Adrenal gland (tissue), 12 donors: ENCODE measurements around the gene THUMPD2. TPM values are rescaled to one million over a fixed set of nuclear protein-coding genes. Genes with fewer than 3 reads are reported as not detected.

ENCODE experiments used
- DNase-seq, 7 donors: peaks; one replicate each; pipeline ENCODE4 v3.0.0-alpha.2; 2019 to 2020
- H3K27ac ChIP-seq, 5 donors: fragments of 200-600 bp; sonication (generic) in 4 of 5; 1 replicate in 3 of 5; 2 replicates in 2 of 5; pipeline versions ENCODE4 v1.5.1 to v1.8.0; 2016 to 2020; ENCODE audit warnings: mild to moderate bottlenecking in 1 of 5
- H3K27me3 ChIP-seq: fragments of 200-600 bp; 2 replicates; pipeline ENCODE4 v1.8.0; 2021
- H3K36me3 ChIP-seq, 2 donors: fragments of 200-600 bp; replicated peaks in 1 of 2; 1 replicate in 1 of 2; 2 replicates in 1 of 2; pipeline versions ENCODE4 v1.5.1 to v1.8.0; 2018 to 2022
- H3K4me1 ChIP-seq, 2 donors: fragments of 200-600 bp; replicated peaks in 1 of 2; 1 replicate in 1 of 2; 2 replicates in 1 of 2; pipeline versions ENCODE4 v1.5.1 to v1.8.0; 2018 to 2021
- H3K4me3 ChIP-seq, 4 donors: fragments of 200-600 bp; sonication (generic) in 3 of 4; one replicate each; pipeline ENCODE4 v1.5.1; 2016 to 2018
- H3K9me3 ChIP-seq, 3 donors: fragments of 200-600 bp; sonication (generic) in 1 of 3; replicated peaks in 1 of 3; 1 replicate in 2 of 3; 2 replicates in 1 of 3; pipeline versions ENCODE4 v1.5.1 to v1.8.0; 2016 to 2021
- CTCF ChIP-seq, 6 experiments: fragments of 450-650 bp in 4 of 6; fragments of 200-600 bp in 2 of 6; sonication (generic) in 1 of 6; IDR thresholded peaks; 1 replicate in 5 of 6; 2 replicates in 1 of 6; pipeline versions ENCODE4 v1.5.1 to v1.8.0; 2016 to 2021; ENCODE audit warnings: antibody characterized with exemption in 6 of 6, mild to moderate bottlenecking in 2 of 6, moderate library complexity in 1 of 6
- POLR2A ChIP-seq, 2 donors: fragments of 450-650 bp; IDR thresholded peaks; one replicate each; pipeline ENCODE4 v1.6.1; 2017; ENCODE audit warnings: antibody characterized with exemption in 2 of 2, mild to moderate bottlenecking in 2 of 2, moderate library complexity in 1 of 2
- WGBS, 4 donors: extraction: QIAGEN DNeasy Blood & Tissue Kit in 2 of 4; methylation state at CpG; one replicate each; pipeline versions ENCODE4 v1.1.5 to v1.1.7; 2013 to 2017; 5-methylcytosine and 5-hydroxymethylcytosine counted together
- intact Hi-C, 2 donors: fragments of 100-400 bp; cut with DNase I; formaldehyde crosslinking; loops; one replicate each; pipeline versions ENCODE4 v1.14.1 to v1.15.0; 2022 to 2023
- polyA plus RNA-seq, 3 donors: library from polyadenylated mRNA; stranded (reverse); fragments of 200-250 nt in 2 of 3; fragments of 350-450 nt in 1 of 3; fragmentation: Illumina TruSeq in 1 of 3; extraction: RNeasy Lipid Tissue Mini Kit (QIAGEN cat#74804) in 1 of 3; gene quantifications; one replicate each; pipeline ENCODE4 v1.2.3, GENCODE V29; 2013 to 2014
- total RNA-seq, 9 donors: library from RNA; depleted of rRNA in 4 of 9; stranded (reverse); fragments of >200 nt in 4 of 9; fragments of 120-200 nt in 1 of 9; fragmentation: NEBNext Ultra II Directional in 1 of 9; extraction: Animal tissue kit (Norgen Biotek cat#: 25700) in 1 of 9; gene quantifications; one replicate each; pipeline versions ENCODE4 v1.1.0 to v1.2.4, GENCODE V29; 2013 to 2023
- donor health status: healthy with polysubstance abuse.
- donor health status: Bipolar disorder and iron deficiency.
- donor health status: DM: yes; HTN: yes; CAD: no.
- donor health status: DM: no; HTN: no; CAD: no.
- donor health status: DM: no; HTN: no; CAD: no.
- donor health status: DM: yes; HTN: yes; CAD: no.

Gene THUMPD2
- total and polyA plus RNA-seq, 12 donors, result 3.0 to 216 (median 10.0) TPM

GRCh38 chr2:39696101-39696553 is 82.9 kb downstream of the THUMPD2 start:
- Histone ChIP-seq H3K9me3 (peaks cover 0 to 5% (median 5%) of the 10 kb centered on the region in 3 donors), H3K27ac (no peak overlapping the region), H3K4me3 (no peak overlapping the region), H3K4me1 (no peaks in the 10 kb centered on the region), H3K36me3 (no peaks in the 10 kb centered on the region), H3K27me3 (no peaks in the 10 kb centered on the region)
- 86 to 94% (median 88%) methylated on average over 3 to 4 of the region's 4 CpGs for WGBS, 4 donors
- intact Hi-C loops, result loop anchor here (10.0 kb wide), 2 partner anchors 101 to 161 kb away; no protein-coding TSS in a partner anchor
- no peak for TF ChIP-seq CTCF (IDR thresholded peaks at IDR 0.05)
- TF ChIP-seq POLR2A (IDR thresholded peaks at IDR 0.05), result no peak
- no peak for DNase-seq

DNA sequence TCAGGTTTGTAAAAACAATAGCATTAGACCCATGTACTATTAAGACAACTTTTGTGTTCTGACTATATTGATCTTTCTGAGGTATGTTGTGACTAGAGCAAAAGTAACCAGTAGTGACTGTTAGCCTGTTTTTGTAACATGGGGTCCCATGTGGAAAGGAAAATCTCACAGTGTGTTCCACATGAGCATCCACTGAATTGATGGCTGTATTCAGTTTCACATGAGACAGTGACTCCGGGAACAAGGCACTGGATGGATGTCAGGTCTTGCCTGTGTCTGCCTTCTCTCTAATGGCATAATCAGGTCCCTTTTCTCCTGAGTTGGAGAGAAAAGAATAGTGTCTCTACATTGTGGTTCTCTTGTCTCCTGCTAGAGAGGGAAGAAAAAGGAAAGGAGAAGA is 85.8 kb downstream of the THUMPD2 start:
- 82 to 91% (median 86%) methylated on average over 1 of the region's 1 CpG for WGBS, 4 donors
- intact Hi-C loops, result loop anchor here (10.0 kb wide), 2 partner anchors 98 to 158 kb away; no protein-coding TSS in a partner anchor
- Histone ChIP-seq H3K4me3 (no peak overlapping the region), H3K9me3 (no peaks in the 10 kb centered on the region), H3K36me3 (no peaks in the 10 kb centered on the region), H3K27ac (no peak overlapping the region), H3K4me1 (no peaks in the 10 kb centered on the region), H3K27me3 (no peaks in the 10 kb centered on the region)
- TF ChIP-seq CTCF (IDR thresholded peaks at IDR 0.05), result no peak
- no peak for TF ChIP-seq POLR2A (IDR thresholded peaks at IDR 0.05)
- DNase-seq, result no peak

DNA sequence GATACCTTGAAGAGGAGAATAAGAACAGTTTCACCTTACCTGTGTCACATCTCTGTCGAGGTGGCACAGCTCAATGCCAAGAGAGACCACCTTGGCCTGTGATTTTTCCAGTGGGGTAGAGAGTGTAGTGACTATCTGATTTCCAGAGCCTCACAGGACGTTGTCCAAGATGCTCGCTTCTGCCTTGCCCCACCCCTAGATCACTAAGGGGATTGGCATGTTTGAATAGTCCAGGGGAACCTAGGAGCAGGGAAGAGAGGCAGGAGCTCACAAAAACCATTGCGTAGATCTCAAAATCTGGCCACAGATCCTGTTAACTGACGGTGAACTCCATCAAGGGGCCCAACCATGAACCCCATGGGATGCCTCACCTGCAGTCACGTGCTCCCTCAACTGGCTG is 89.2 kb downstream of the THUMPD2 start:
- no peaks in the 10 kb centered on the region for H3K9me3 ChIP-seq
- no peak for TF ChIP-seq POLR2A (IDR thresholded peaks at IDR 0.05)
- no peak for TF ChIP-seq CTCF (IDR thresholded peaks at IDR 0.05)
- no peak overlapping the region for H3K27ac ChIP-seq
- H3K27me3 ChIP-seq, result no peaks in the 10 kb centered on the region
- H3K4me3 ChIP-seq, result no peak overlapping the region
- intact Hi-C loops, result loop anchor here (10.0 kb wide), 2 partner anchors 95 to 155 kb away; no protein-coding TSS in a partner anchor
- WGBS, 4 donors, result 88 to 96% (median 92%) methylated on average over 6 of the region's 6 CpGs
- no peaks in the 10 kb centered on the region for H3K4me1 ChIP-seq
- no peak for DNase-seq
- no peaks in the 10 kb centered on the region for H3K36me3 ChIP-seq

DNA sequence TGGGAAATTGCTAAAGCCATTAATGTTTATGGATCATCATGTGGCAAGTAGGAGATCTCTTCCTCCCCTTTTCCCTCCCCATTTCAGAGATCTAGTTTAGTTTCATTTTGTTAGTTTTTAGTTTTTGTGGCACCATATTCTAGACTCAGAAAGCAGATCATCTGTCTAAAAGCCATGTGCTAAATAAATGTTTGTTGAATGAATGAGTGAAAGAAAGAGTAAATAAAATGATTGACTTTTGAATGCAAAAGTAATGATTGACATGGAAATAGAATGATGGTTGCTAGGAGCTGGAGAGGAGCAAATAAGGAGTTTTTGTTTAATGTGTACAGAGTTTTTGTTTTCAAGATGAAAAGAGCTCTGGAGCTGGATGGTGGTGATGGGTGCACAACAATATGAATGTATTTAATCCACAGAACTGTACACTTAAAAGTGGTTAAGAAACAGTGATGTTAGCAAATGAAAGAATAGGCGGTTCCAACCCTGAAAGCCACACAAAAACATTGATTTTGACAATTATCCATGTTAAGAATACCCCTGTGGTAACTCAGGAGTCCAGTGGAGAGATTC is 89.7 kb downstream of the THUMPD2 start:
- Histone ChIP-seq H3K9me3 (no peaks in the 10 kb centered on the region), H3K4me3 (no peak overlapping the region), H3K27me3 (no peaks in the 10 kb centered on the region), H3K27ac (no peak overlapping the region), H3K36me3 (no peaks in the 10 kb centered on the region), H3K4me1 (no peaks in the 10 kb centered on the region)
- no peak for DNase-seq
- WGBS, 4 donors, result 87 to 100% (median 93%) methylated on average over 1 of the region's 1 CpG
- intact Hi-C loops, result no loop called here
- TF ChIP-seq POLR2A (IDR thresholded peaks at IDR 0.05), result no peak
- no peak for TF ChIP-seq CTCF (IDR thresholded peaks at IDR 0.05)
